A673 (cell line): Measurements from ENCODE around the gene PTCH2. TPM values are rescaled to one million over a fixed set of nuclear protein-coding genes. Genes with fewer than 3 reads are reported as not detected.

ENCODE experiments used
- BruUV-seq: library from RNA; stranded (reverse); fragments of 400-500 nt; replicated peaks from 2 replicates; lab custom pipeline; 2021; lab: Mats Ljungman, UMichigan
- CTCF ChIA-PET: fragments of 300-600 bp; sonication (Branson Sonifier 250); formaldehyde crosslinking; loops from one replicate; lab custom pipeline; 2022; ENCODE audit warnings: antibody characterized with exemption; lab: Charles Lee
- POLR2A ChIA-PET: fragments of 300-600 bp; sonication (Branson Sonifier 250); formaldehyde crosslinking; loops from one replicate; lab custom pipeline; 2022; ENCODE audit warnings: antibody characterized with exemption; ENCODE audit not compliant: low non-redundant PET; lab: Charles Lee
- DNase-seq: peaks from one replicate; pipeline ENCODE4 v3.0.0-alpha.2; 2015; ENCODE audit warnings: low spot score
- H3K27ac ChIP-seq: fragments of 200-600 bp; sonication (generic); 2 replicates; pipeline ENCODE4 v1.5.1; 2016; ENCODE audit warnings: mixed run types, low read depth, mild to moderate bottlenecking, mixed read lengths, antibody characterized with exemption, low read length; ENCODE audit not compliant: poor library complexity, severe bottlenecking
- H3K27me3 ChIP-seq: fragments of 200-600 bp; sonication (generic); replicated peaks from 2 replicates; pipeline ENCODE4 v1.6.1; 2017; ENCODE audit warnings: mixed run types, low read depth, mild to moderate bottlenecking, mixed read lengths, antibody characterized with exemption, low read length; ENCODE audit not compliant: insufficient read depth, poor library complexity
- H3K36me3 ChIP-seq: fragments of 200-600 bp; sonication (generic); 2 replicates; pipeline ENCODE4 v1.6.1; 2016; ENCODE audit warnings: mixed run types, mild to moderate bottlenecking, mixed read lengths, antibody characterized with exemption, low read length; ENCODE audit not compliant: insufficient read depth, poor library complexity, severe bottlenecking
- H3K4me1 ChIP-seq: fragments of 200-600 bp; sonication (generic); 2 replicates; pipeline ENCODE4 v1.6.1; 2017; ENCODE audit warnings: mixed run types, mild to moderate bottlenecking, mixed read lengths, antibody characterized with exemption, low read length; ENCODE audit not compliant: insufficient read depth, poor library complexity, severe bottlenecking
- H3K4me3 ChIP-seq: fragments of 200-600 bp; sonication (generic); 2 replicates; pipeline ENCODE4 v1.5.1; 2016; ENCODE audit warnings: low read depth, mixed run types, mild to moderate bottlenecking, mixed read lengths, low read length; ENCODE audit not compliant: poor library complexity, severe bottlenecking
- H3K9me3 ChIP-seq: fragments of 200-600 bp; sonication (generic); 2 replicates; pipeline ENCODE4 v1.6.1; 2016; ENCODE audit warnings: mixed run types, low read depth, mild to moderate bottlenecking, mixed read lengths, antibody characterized with exemption, low read length; ENCODE audit not compliant: poor library complexity, severe bottlenecking
- EZH2 ChIP-seq: fragments of 200-600 bp; sonication (generic); IDR thresholded peaks from 2 replicates; pipeline ENCODE4 v1.6.1; 2017; ENCODE audit warnings: borderline replicate concordance, low read depth, mild to moderate bottlenecking, mixed read lengths, antibody characterized with exemption, low read length; ENCODE audit not compliant: poor library complexity, severe bottlenecking
- intact Hi-C: fragments of 100-400 bp; cut with micrococcal nuclease; formaldehyde crosslinking; loops from one replicate; pipeline ENCODE4 v1.10.0; 2022; ENCODE audit not compliant: unreplicated experiment
- total RNA-seq: library from RNA; stranded (reverse); gene quantifications from 2 replicates; pipeline ENCODE4 v1.2.3, GENCODE V29; 2021
- TF ChIP-seq, protein P1 (sequence below): fragments of 300-800, 200-600 bp; sonication (generic); conservative IDR thresholded peaks from 2 replicates; pipeline ENCODE4 v1.5.1; 2017; ENCODE audit warnings: low read depth, mild to moderate bottlenecking, antibody characterized with exemption, low read length, moderate library complexity, mixed read lengths

The PTCH2 gene
- total RNA-seq, 1 experiment from 2014 or later = 2.3 TPM

DNA sequence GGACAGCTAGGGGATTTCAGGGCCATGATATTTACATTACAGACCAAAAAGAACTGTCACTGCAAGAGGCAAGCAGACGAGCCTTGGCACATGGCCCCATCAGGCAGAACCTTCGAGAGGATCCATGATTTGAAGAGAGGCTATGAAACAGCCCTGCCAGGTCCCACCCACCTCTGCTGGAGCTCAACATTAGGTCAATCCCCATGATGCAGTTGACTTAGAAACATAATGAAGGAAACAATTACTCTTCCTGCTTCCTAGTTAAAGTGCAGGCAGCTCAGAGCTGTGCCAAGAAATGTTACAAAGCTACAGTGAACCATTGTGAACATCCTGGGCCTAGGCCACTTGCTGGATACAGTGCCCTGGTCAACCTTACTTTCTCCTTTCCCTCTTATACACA is 41.7 kb upstream of the PTCH2 start:
- BruUV-seq = no TSS peak
- Histone ChIP-seq H3K27me3 (no peaks in the 10 kb centered on the region), H3K36me3 (no peaks in the 10 kb centered on the region), H3K4me1 (peaks cover 3% of the 10 kb centered on the region), H3K4me3 (no peak overlapping the region), H3K9me3 (peaks cover 7% of the 10 kb centered on the region), H3K27ac (peak overlapping the region; percentile 16)
- CTCF ChIA-PET = no interaction called here
- POLR2A ChIA-PET = interaction anchor here (0.6 kb wide), 1 partner anchor 9 kb away, joined by 6 read pairs; no protein-coding TSS in a partner anchor
- peak; percentile 16 for DNase-seq
- TF ChIP-seq, protein P1, sequence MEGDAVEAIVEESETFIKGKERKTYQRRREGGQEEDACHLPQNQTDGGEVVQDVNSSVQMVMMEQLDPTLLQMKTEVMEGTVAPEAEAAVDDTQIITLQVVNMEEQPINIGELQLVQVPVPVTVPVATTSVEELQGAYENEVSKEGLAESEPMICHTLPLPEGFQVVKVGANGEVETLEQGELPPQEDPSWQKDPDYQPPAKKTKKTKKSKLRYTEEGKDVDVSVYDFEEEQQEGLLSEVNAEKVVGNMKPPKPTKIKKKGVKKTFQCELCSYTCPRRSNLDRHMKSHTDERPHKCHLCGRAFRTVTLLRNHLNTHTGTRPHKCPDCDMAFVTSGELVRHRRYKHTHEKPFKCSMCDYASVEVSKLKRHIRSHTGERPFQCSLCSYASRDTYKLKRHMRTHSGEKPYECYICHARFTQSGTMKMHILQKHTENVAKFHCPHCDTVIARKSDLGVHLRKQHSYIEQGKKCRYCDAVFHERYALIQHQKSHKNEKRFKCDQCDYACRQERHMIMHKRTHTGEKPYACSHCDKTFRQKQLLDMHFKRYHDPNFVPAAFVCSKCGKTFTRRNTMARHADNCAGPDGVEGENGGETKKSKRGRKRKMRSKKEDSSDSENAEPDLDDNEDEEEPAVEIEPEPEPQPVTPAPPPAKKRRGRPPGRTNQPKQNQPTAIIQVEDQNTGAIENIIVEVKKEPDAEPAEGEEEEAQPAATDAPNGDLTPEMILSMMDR = no peak
- TF ChIP-seq EZH2 = no peak
- intact Hi-C loops = no loop called here

DNA sequence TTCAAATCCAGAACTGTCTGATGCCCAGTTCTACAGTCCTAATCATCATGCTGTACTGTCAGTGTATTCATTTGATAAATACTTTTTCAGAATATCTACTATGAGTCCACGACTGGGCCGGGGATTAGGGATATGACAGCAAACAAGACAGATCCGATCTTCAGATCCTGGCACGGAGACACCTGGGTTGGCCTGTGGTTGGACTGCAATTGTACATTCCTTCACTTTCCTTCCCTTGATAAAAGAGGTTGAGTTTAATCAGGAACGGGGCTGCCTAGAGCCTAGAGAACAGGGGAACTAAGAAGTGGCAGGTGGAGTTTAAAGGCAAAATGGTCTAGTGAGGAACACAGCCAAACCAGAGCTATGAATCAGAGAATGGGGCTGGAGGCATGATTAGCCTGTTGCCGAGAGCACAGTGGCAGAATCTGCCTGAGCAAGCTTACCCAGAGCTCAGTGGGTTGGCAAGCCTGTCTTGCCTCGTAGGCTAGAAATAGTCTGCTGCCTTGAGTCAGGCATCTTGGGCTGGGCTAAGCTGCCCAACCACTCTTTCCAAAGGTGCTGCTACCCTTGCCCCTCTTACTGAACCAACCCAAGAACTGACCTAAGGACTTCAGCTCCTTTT is 38.1 kb upstream of the PTCH2 start:
- Histone ChIP-seq H3K36me3 (no peaks in the 10 kb centered on the region), H3K4me1 (peaks cover 3% of the 10 kb centered on the region), H3K27me3 (no peaks in the 10 kb centered on the region), H3K9me3 (no peaks in the 10 kb centered on the region), H3K4me3 (no peak overlapping the region), H3K27ac (no peak overlapping the region)
- DNase-seq = no peak
- CTCF ChIA-PET = no interaction called here
- BruUV-seq = no TSS peak
- no peak for TF ChIP-seq EZH2
- TF ChIP-seq, protein P1 = no peak
- intact Hi-C loops = no loop called here
- POLR2A ChIA-PET = no interaction called here

DNA sequence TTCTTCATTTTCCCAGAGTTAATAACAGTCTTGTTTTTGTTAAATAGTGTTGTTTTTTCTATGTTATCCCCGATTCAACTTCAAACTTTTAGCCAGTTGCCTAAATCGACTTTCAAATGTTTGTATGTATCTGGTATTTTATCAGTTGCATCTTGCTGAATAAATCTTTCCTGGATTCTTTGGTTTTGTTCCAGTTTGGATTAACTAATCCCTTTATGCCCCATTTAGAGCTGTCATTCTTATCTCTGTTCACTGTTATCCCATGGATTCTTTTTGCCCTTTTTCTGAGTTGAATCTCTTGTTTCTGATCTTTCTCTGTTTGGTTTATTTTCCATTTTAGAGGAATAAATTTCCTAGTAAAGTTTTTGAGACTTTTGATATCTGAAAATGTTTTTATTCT is 31.1 kb upstream of the PTCH2 start:
- TF ChIP-seq EZH2 = no peak
- TF ChIP-seq, protein P1 = no peak
- ChIA-PET POLR2A (no interaction called here), CTCF (no interaction called here)
- intact Hi-C loops = no loop called here
- no peaks in the 10 kb centered on the region for H3K4me1 ChIP-seq
- no peak for DNase-seq
- no TSS peak for BruUV-seq
- H3K9me3 ChIP-seq = no peaks in the 10 kb centered on the region
- H3K36me3 ChIP-seq = no peaks in the 10 kb centered on the region
- H3K4me3 ChIP-seq = no peak overlapping the region
- H3K27ac ChIP-seq = no peak overlapping the region
- no peaks in the 10 kb centered on the region for H3K27me3 ChIP-seq
